HEK293 (cell line): ENCODE results near the gene NCR1.

Experiments
- ZNF114 ChIP-seq: fragments of 450-650 bp; formaldehyde crosslinking; IDR thresholded peaks from 2 replicates; pipeline ENCODE4 v1.5.0; 2017; ENCODE audit warnings: missing biosample characterization, missing genetic modification characterization
- ZNF140 ChIP-seq: fragments of 450-650 bp; formaldehyde crosslinking; IDR thresholded peaks from 2 replicates; pipeline ENCODE4 v1.5.1; 2016; ENCODE audit warnings: missing biosample characterization, missing genetic modification characterization
- ZNF660 ChIP-seq: fragments of 450-650 bp; IDR thresholded peaks from 2 replicates; pipeline ENCODE4 v1.5.1; 2018; ENCODE audit warnings: missing biosample characterization, mild to moderate bottlenecking, missing genetic modification characterization
- TF ChIP-seq, protein P1 (sequence below): fragments of 450-650 bp; formaldehyde crosslinking; IDR thresholded peaks from 2 replicates; pipeline ENCODE4 v1.5.1; 2016; ENCODE audit warnings: missing biosample characterization, missing genetic modification characterization

DNA sequence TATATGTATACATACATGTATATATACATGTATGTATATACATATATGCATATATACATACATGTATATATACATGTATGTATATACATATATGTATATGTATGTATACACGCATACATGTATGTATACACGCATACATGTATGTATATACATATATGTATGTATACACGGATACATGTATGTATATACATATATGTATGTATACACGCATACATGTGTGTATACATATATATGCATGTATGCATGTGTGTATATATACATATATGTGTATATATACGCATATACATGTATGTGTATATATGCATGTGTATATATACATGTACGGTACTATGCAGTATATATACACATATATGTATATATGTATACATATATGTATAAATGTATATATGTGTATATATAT lies 2.6 kb upstream of the NCR1 start:
- TF ChIP-seq ZNF140 (tag by site-specific recombination) (no peak), ZNF114 (tag by site-specific recombination) (no peak), ZNF660 (no peak)
- TF ChIP-seq, protein P1, sequence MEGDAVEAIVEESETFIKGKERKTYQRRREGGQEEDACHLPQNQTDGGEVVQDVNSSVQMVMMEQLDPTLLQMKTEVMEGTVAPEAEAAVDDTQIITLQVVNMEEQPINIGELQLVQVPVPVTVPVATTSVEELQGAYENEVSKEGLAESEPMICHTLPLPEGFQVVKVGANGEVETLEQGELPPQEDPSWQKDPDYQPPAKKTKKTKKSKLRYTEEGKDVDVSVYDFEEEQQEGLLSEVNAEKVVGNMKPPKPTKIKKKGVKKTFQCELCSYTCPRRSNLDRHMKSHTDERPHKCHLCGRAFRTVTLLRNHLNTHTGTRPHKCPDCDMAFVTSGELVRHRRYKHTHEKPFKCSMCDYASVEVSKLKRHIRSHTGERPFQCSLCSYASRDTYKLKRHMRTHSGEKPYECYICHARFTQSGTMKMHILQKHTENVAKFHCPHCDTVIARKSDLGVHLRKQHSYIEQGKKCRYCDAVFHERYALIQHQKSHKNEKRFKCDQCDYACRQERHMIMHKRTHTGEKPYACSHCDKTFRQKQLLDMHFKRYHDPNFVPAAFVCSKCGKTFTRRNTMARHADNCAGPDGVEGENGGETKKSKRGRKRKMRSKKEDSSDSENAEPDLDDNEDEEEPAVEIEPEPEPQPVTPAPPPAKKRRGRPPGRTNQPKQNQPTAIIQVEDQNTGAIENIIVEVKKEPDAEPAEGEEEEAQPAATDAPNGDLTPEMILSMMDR (tag by site-specific recombination), result no peak
